ENCODE measurements around the gene TCF20. TPM values are rescaled to one million over a fixed set of nuclear protein-coding genes. Genes with fewer than 3 reads are reported as not detected.

The TCF20 gene
- total and polyA plus RNA-seq, 12 donors, result 5.6 to 43.9 (median 24.3) TPM

DNA sequence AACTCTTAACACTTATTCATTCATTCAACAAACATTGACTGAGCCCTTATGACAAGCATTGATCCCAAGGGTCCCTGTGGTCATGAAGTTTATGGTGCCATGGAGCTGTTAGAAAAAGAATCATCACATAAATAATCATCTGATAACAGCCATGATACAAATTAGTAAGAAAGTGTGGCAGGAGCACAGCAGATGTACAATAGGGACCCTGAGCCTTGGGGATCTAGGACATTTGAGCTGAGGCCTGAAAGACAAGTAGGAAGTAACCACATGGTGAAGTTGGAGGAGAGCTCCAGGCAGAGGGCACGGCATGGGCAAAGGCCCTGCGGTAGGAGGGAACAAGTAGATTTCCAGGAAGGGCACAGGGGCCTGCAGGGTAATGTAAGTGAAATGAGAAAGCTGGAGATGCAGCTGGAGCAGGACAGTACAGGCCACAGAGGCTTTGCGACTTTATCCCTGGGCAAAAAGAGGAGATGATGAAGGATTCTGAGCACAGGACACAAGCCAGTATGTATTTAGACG, 6.8 kb upstream of the TCF20 start:
- no peaks in the 10 kb centered on the region for H3K27me3 ChIP-seq
- H3K4me3 ChIP-seq, result no peak overlapping the region
- intact Hi-C loops (cut with DNase I), result loop anchor here in 1 of 2 donors (10.0 kb wide), 1 partner anchor 158 kb away; the partner anchor contains the start of gene NFAM1
- TF ChIP-seq, protein P1, sequence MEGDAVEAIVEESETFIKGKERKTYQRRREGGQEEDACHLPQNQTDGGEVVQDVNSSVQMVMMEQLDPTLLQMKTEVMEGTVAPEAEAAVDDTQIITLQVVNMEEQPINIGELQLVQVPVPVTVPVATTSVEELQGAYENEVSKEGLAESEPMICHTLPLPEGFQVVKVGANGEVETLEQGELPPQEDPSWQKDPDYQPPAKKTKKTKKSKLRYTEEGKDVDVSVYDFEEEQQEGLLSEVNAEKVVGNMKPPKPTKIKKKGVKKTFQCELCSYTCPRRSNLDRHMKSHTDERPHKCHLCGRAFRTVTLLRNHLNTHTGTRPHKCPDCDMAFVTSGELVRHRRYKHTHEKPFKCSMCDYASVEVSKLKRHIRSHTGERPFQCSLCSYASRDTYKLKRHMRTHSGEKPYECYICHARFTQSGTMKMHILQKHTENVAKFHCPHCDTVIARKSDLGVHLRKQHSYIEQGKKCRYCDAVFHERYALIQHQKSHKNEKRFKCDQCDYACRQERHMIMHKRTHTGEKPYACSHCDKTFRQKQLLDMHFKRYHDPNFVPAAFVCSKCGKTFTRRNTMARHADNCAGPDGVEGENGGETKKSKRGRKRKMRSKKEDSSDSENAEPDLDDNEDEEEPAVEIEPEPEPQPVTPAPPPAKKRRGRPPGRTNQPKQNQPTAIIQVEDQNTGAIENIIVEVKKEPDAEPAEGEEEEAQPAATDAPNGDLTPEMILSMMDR (IDR thresholded peaks at IDR 0.05), result no peak
- no peak for TF ChIP-seq POLR2A (IDR thresholded peaks at IDR 0.05)
- DNase-seq, result no peak
- 91 to 98% (median 95%) methylated on average over 4 of the region's 4 CpGs for WGBS, 4 donors
- no peak overlapping the region for H3K27ac ChIP-seq
- no peaks in the 10 kb centered on the region for H3K4me1 ChIP-seq (replicated peaks in 1 of 2)
- H3K9me3 ChIP-seq (replicated peaks in 1 of 3), result no peaks in the 10 kb centered on the region
- H3K36me3 ChIP-seq (replicated peaks in 1 of 2), result no peaks in the 10 kb centered on the region

DNA sequence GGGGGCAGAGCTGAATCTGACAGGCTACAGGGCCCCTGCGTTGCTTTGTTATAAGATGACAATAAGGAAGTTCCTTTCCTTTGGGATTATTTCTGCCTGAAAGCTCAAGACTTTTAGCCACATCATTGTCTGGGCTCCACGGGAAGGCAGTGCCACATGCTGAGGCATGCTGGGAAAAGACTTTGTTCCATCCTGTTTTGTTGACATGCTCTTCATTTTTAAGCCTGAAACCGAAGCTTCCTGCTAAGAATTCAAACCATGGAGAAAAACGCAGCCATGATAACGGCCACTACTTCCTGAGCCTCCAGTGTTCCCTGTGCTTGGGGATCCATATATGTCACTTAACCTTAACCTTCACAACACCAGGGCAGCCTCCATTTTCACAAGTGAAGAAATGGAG, 5.5 kb upstream of the TCF20 start:
- H3K36me3 ChIP-seq (replicated peaks in 1 of 2), result no peaks in the 10 kb centered on the region
- H3K27ac ChIP-seq, result no peak overlapping the region
- no peak for TF ChIP-seq POLR2A (IDR thresholded peaks at IDR 0.05)
- TF ChIP-seq, protein P1 (IDR thresholded peaks at IDR 0.05), result no peak
- WGBS, 4 donors, result 72 to 80% (median 74%) methylated on average over 5 of the region's 5 CpGs
- H3K4me3 ChIP-seq, result no peak overlapping the region
- H3K9me3 ChIP-seq (replicated peaks in 1 of 3), result no peaks in the 10 kb centered on the region
- H3K27me3 ChIP-seq, result no peaks in the 10 kb centered on the region
- H3K4me1 ChIP-seq (replicated peaks in 1 of 2), result peaks cover 0 to 2% of the 10 kb centered on the region in 2 donors
- intact Hi-C loops (cut with DNase I), result loop anchor here in 1 of 2 donors (10.0 kb wide), 1 partner anchor 159 kb away; the partner anchor contains the start of gene NFAM1
- DNase-seq, result no peak

DNA sequence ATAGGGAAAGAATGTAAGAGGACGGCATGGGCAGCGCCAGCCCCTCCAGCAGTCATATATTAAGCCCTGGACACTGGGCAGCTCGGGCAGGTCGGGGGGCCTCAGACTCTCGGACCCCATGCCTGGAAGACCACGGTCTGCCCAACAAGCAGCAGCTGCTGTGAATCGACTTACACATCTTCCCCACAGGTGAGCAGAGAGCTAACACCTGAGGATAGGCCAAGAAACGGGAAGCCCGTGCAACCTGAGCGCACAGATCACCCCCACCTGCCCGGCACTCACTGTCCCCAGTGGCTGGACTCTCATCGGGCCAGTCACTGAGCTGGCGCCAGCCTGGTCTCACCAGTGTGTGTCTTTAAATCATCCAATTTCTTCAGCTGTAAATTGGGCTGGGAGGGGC, 4.7 kb upstream of the TCF20 start:
- no peak overlapping the region for H3K27ac ChIP-seq
- no peak for DNase-seq
- H3K36me3 ChIP-seq (replicated peaks in 1 of 2), result no peaks in the 10 kb centered on the region
- intact Hi-C loops (cut with DNase I), result loop anchor here in 1 of 2 donors (10.0 kb wide), 1 partner anchor 160 kb away; the partner anchor contains the start of gene NFAM1
- WGBS, 4 donors, result 87 to 95% (median 94%) methylated on average over 7 to 13 of the region's 13 CpGs
- H3K4me1 ChIP-seq (replicated peaks in 1 of 2), result peaks cover 0 to 3% of the 10 kb centered on the region in 2 donors
- no peaks in the 10 kb centered on the region for H3K9me3 ChIP-seq (replicated peaks in 1 of 3)
- H3K4me3 ChIP-seq, result no peak overlapping the region
- no peaks in the 10 kb centered on the region for H3K27me3 ChIP-seq
- TF ChIP-seq, protein P1 (IDR thresholded peaks at IDR 0.05), result no peak
- TF ChIP-seq POLR2A (IDR thresholded peaks at IDR 0.05), result no peak

DNA sequence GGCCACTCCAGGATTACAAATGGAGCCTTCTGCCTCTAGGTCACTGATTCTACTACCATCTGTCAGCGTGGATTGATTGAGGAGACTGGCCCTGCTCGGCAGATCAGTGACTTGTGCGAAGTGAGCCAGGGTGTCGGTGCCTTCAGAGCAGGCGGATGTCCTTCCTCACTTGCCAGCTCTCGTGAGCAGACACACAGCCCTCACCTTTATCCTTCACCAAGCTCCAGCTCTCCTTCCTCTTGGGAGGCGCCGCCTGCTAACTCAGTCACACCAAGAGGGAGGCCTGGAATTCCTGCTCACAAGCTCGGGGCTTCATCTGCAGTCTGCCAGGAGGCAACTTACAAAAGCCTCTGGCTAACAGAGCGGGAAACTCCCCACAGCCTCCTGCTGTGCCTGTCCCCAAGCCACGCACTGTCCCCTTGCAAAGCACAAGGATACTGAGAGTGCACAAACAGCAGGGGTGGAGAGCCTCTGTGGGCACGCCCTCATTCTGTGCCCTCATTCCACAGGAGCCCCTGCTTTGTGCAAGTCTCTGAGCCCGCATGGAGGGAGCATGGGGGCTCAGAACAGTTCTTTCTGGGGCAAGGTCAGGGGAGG, 3.5 kb upstream of the TCF20 start:
- Histone ChIP-seq H3K9me3 (replicated peaks in 1 of 3) (no peaks in the 10 kb centered on the region), H3K4me3 (no peak overlapping the region), H3K36me3 (replicated peaks in 1 of 2) (no peaks in the 10 kb centered on the region), H3K27me3 (no peaks in the 10 kb centered on the region), H3K27ac (no peak overlapping the region), H3K4me1 (replicated peaks in 1 of 2) (peaks cover 0 to 7% of the 10 kb centered on the region in 2 donors)
- no peak for DNase-seq
- WGBS, 4 donors, result 68 to 85% (median 72%) methylated on average over 10 to 13 of the region's 13 CpGs
- TF ChIP-seq, protein P1 (IDR thresholded peaks at IDR 0.05), result no peak
- no peak for TF ChIP-seq POLR2A (IDR thresholded peaks at IDR 0.05)
- intact Hi-C loops (cut with DNase I), result loop anchor here in 1 of 2 donors (10.0 kb wide), 1 partner anchor 161 kb away; the partner anchor contains the start of gene NFAM1
